Peyer's patch (tissue), 4 donors: Measurements from ENCODE around the gene PDE6A. TPM values are rescaled to one million over a fixed set of nuclear protein-coding genes. Genes with fewer than 3 reads are reported as not detected.

Experiments
- DNase-seq, 3 donors: peaks; one replicate each; pipeline ENCODE4 v3.0.0-alpha.2; 2017 to 2019
- H3K27ac ChIP-seq, 4 donors: fragments of 200-600 bp; sonication (generic); one replicate each; pipeline ENCODE4 v1.5.1; 2016 to 2019
- H3K27me3 ChIP-seq, 2 donors: fragments of 200-600 bp; sonication (generic); one replicate each; pipeline ENCODE4 v1.5.1; 2019
- H3K36me3 ChIP-seq, 3 donors: fragments of 200-600 bp; sonication (generic); one replicate each; pipeline ENCODE4 v1.5.1; 2016 to 2019
- H3K4me1 ChIP-seq, 4 donors: fragments of 200-600 bp; sonication (generic); one replicate each; pipeline ENCODE4 v1.5.1; 2016 to 2019
- H3K4me3 ChIP-seq, 4 donors: fragments of 200-600 bp; sonication (generic); 1 replicate in 3 of 4; 2 replicates in 1 of 4; pipeline ENCODE4 v1.5.1; 2016 to 2019; ENCODE audit warnings: mild to moderate bottlenecking in 1 of 4
- H3K9me3 ChIP-seq, 4 donors: fragments of 200-600 bp; sonication (generic); one replicate each; pipeline ENCODE4 v1.5.1; 2016 to 2019; ENCODE audit warnings: mild to moderate bottlenecking in 1 of 4
- POLR2A ChIP-seq, 2 donors: fragments of 450-650 bp; IDR thresholded peaks; one replicate each; pipeline ENCODE4 v1.5.1; 2017; ENCODE audit warnings: antibody characterized with exemption in 2 of 2, mild to moderate bottlenecking in 2 of 2, moderate library complexity in 2 of 2
- total RNA-seq, 4 donors: library from RNA; depleted of rRNA; stranded (reverse); fragments of >200 nt; gene quantifications; one replicate each; pipeline ENCODE4 v1.1.0, GENCODE V29; 2016
- TF ChIP-seq, protein P1 (sequence below), 6 experiments: fragments of 450-650 bp in 4 of 6; fragments of 200-600 bp in 2 of 6; sonication (generic) in 1 of 6; IDR thresholded peaks; one replicate each; pipeline ENCODE4 v1.5.1; 2017 to 2019; ENCODE audit warnings: antibody characterized with exemption in 6 of 6, mild to moderate bottlenecking in 3 of 6, moderate library complexity in 1 of 6

The PDE6A gene
- total RNA-seq, 4 donors from 2014 or later: not detected

DNA sequence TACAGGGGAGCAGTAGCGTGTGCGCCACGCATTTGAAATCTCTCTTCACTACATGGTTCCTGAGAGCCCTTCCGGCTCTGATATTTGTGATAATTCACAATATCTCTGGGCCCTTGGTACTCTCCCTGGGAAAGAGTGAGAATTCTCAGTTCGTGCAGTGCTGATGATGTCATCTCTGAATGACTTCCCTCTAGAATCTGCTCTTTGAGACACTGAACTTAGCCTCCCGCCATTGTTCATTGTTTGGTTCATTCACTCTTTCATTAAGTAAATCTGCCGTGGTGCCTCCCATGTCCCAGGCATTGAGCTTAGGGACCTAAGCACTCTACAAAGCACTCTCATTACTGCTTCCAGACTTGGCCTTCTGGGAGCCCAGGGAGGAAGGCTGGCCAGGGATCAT is 120.5 kb downstream of the PDE6A start:
- Histone ChIP-seq H3K4me1 (peaks cover 0 to 35% (median 0%) of the 10 kb centered on the region in 4 donors), H3K4me3 (no peak overlapping the region), H3K27me3 (no peaks in the 10 kb centered on the region), H3K9me3 (no peaks in the 10 kb centered on the region), H3K27ac (peak overlapping the region; percentile 30 to 83 (median 56)), H3K36me3 (peaks cover 0 to 31% (median 0%) of the 10 kb centered on the region in 3 donors)
- TF ChIP-seq, protein P1, sequence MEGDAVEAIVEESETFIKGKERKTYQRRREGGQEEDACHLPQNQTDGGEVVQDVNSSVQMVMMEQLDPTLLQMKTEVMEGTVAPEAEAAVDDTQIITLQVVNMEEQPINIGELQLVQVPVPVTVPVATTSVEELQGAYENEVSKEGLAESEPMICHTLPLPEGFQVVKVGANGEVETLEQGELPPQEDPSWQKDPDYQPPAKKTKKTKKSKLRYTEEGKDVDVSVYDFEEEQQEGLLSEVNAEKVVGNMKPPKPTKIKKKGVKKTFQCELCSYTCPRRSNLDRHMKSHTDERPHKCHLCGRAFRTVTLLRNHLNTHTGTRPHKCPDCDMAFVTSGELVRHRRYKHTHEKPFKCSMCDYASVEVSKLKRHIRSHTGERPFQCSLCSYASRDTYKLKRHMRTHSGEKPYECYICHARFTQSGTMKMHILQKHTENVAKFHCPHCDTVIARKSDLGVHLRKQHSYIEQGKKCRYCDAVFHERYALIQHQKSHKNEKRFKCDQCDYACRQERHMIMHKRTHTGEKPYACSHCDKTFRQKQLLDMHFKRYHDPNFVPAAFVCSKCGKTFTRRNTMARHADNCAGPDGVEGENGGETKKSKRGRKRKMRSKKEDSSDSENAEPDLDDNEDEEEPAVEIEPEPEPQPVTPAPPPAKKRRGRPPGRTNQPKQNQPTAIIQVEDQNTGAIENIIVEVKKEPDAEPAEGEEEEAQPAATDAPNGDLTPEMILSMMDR (IDR thresholded peaks at IDR 0.05): no peak
- TF ChIP-seq POLR2A (IDR thresholded peaks at IDR 0.05): no peak
- DNase-seq: no peak

DNA sequence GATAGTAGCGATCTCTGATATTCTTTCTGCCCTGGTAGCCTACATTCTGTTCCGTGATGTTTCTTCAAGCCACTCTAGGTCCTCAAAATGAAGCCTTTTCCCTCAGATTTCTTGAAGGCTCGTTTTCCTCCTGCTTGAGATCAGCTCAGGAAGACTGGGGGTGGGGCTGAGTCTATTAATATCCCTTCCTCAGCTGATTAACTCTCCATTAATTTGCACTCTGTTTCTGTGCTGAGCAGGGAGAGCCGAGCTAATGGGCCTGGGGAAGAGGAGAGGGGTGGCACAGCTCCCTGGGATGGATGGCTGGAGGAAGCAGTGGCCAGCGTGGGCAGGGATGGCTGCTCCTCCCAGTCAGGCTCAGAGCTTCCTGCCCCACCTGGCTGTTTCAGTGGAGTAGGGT is 121.2 kb downstream of the PDE6A start:
- H3K27ac ChIP-seq: peak overlapping the region in 2 of 4 donors; percentile 21 to 83
- H3K36me3 ChIP-seq: peaks cover 0 to 31% (median 0%) of the 10 kb centered on the region in 3 donors

DNA sequence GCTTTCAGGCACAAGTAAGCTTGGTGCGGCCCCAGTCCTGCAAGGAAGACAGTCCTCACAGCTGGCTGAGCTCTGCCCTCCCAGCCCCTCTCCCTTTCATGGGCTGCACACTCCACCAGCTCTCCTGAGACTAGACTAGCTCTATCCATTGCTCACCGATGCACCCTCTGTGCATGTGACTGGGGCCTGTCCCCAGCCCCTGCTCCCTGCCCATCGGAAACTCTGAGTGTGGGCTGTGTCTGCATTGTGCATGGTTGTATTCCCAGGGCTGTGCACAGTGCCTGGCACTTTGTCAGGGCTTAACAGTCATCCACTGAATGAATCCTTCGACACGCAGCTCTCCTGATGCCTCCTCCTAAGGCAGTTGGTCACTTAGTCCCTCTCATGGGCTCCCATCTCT is 122.3 kb downstream of the PDE6A start:
- Histone ChIP-seq H3K4me1 (peaks cover 0 to 27% (median 0%) of the 10 kb centered on the region in 4 donors), H3K27me3 (no peaks in the 10 kb centered on the region), H3K27ac (no peak overlapping the region), H3K36me3 (peaks cover 0 to 28% (median 0%) of the 10 kb centered on the region in 3 donors), H3K4me3 (no peak overlapping the region), H3K9me3 (no peaks in the 10 kb centered on the region)
- no peak for DNase-seq
- TF ChIP-seq, protein P1 (IDR thresholded peaks at IDR 0.05): no peak
- TF ChIP-seq POLR2A (IDR thresholded peaks at IDR 0.05): no peak

More for the DNA sequence above, 121.2 kb downstream of the PDE6A start:
- DNase-seq: no peak
- peaks cover 0 to 35% (median 0%) of the 10 kb centered on the region in 4 donors for H3K4me1 ChIP-seq
- no peak for TF ChIP-seq POLR2A (IDR thresholded peaks at IDR 0.05)
- TF ChIP-seq, protein P1 (IDR thresholded peaks at IDR 0.05): no peak
- H3K4me3 ChIP-seq: no peak overlapping the region
- H3K9me3 ChIP-seq: no peaks in the 10 kb centered on the region
- H3K27me3 ChIP-seq: no peaks in the 10 kb centered on the region

DNA sequence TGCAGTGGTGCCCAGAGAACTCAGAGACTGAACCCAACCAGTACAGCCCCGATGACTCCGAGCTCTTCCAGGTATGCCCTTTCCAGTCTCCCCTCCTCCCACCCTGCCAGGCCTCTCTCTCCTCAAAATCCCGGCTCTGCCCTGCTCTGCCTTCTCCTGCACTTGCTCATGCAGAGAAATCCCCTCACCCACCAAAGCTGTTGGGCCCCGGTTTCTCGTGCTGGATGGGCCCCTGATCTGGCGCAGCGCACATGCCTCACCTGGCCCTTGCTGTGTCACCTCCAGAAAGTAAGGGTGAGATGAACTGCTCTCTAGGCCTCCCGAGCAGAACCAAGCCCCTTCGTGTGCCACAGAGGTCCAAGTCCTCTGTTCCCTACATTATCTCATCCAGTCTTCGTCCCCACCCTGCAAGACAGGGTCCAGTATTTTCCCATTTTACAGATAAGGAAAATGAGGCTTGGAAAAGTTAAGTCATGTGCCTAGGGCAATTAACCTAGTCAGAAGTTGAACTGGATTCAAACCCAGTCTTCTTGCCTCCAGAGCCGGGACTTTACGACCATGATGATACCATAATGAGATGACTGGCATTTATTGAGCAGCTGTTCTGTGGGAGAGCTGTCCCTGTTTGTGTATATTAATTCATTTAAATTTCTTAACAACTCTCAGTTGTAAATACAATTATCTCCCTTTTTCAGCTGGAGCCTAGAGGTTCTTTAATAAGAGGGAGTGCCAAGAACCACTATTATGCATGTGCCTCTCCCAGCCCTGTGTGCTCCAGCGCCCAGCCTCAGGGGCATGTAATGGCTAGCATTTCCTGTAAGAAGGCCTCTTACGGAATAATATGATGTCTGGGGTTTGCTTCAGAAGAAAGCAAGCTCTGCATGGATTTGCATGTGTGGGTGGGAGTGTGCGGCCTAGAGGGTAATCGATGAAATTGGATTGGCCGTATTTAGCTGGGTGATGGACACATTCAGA is 123.8 kb downstream of the PDE6A start:
- Histone ChIP-seq H3K27me3 (no peaks in the 10 kb centered on the region), H3K4me3 (no peak overlapping the region), H3K36me3 (peaks cover 0 to 20% (median 0%) of the 10 kb centered on the region in 3 donors), H3K27ac (no peak overlapping the region), H3K4me1 (peaks cover 0 to 27% (median 0%) of the 10 kb centered on the region in 4 donors), H3K9me3 (no peaks in the 10 kb centered on the region)
- DNase-seq: no peak
- TF ChIP-seq, protein P1 (IDR thresholded peaks at IDR 0.05): no peak
- TF ChIP-seq POLR2A (IDR thresholded peaks at IDR 0.05): no peak

DNA sequence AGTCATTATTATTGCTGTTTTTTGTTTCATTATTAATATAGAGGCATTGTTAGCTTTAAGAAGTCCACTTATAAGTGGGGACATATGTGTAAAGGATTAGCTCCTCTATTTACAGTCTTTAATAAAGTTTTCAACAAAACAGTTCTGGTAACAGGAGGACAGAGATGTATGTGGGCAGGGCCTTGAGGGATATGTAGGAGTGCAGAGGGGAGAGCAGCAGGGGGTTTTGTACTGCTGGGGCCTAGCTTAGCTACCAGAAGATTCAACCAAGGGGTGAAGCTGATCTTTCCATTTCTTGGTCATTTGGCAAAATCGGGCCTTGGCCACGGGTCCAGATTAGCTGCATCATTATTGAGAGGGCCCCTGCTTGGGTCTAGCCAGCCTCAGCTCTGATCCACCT is 124.6 kb downstream of the PDE6A start:
- peaks cover 0 to 26% (median 0%) of the 10 kb centered on the region in 4 donors for H3K4me1 ChIP-seq
- no peak overlapping the region for H3K27ac ChIP-seq
- DNase-seq: no peak
- TF ChIP-seq, protein P1 (IDR thresholded peaks at IDR 0.05): no peak
- no peak for TF ChIP-seq POLR2A (IDR thresholded peaks at IDR 0.05)
- no peak overlapping the region for H3K4me3 ChIP-seq
- H3K36me3 ChIP-seq: peaks cover 0 to 14% (median 0%) of the 10 kb centered on the region in 3 donors
- no peaks in the 10 kb centered on the region for H3K27me3 ChIP-seq
- H3K9me3 ChIP-seq: no peaks in the 10 kb centered on the region
